NCI-H2081 treated with DMSO at 0.1 percent for 48 hours (cell line): ENCODE measurements around the gene ITIH2.
"Not testable (repeated sequence)": the region's sequence is repeated elsewhere in the genome, so short reads cannot be mapped to it uniquely, and the experiment has no call there.

ENCODE experiments used
- DNase-seq: peaks from one replicate; lab custom pipeline; 2025; lab: John Stamatoyannopoulos, UW

ITIH2 gene

GRCh38 chr10:7693194-7693593 lies 9.9 kb upstream of the ITIH2 start:
- DNase-seq, result not testable (repeated sequence)

GRCh38 chr10:7696545-7696944 lies 6.6 kb upstream of the ITIH2 start:
- DNase-seq, result no peak

GRCh38 chr10:7697426-7697825 lies 5.7 kb upstream of the ITIH2 start:
- DNase-seq, result no peak

GRCh38 chr10:7700577-7701125 lies 2.5 kb upstream of the ITIH2 start:
- no peak for DNase-seq

- DNase-seq, result no peak
Measured at GRCh38 chr10:7701158-7701742, 1.9 kb upstream of the ITIH2 start.

GRCh38 chr10:7702288-7702812 lies 766 bp upstream of the ITIH2 start:
- no peak for DNase-seq

- no peak for DNase-seq
Measured at GRCh38 chr10:7704071-7705016, 1.2 kb downstream of the ITIH2 start.

- no peak for DNase-seq
Measured at GRCh38 chr10:7705341-7705740, 2.2 kb downstream of the ITIH2 start.

- no peak for DNase-seq
Measured at GRCh38 chr10:7706534-7707073, 3.5 kb downstream of the ITIH2 start.

- DNase-seq, result no peak
Measured at GRCh38 chr10:7707102-7707501, 4.0 kb downstream of the ITIH2 start.

GRCh38 chr10:7707858-7708622 lies 4.9 kb downstream of the ITIH2 start:
- DNase-seq, result no peak

- no peak for DNase-seq
Measured at GRCh38 chr10:7708832-7709231, 5.7 kb downstream of the ITIH2 start.

GRCh38 chr10:7710446-7710845 lies 7.3 kb downstream of the ITIH2 start:
- no peak for DNase-seq

- DNase-seq, result not testable (repeated sequence)
Measured at GRCh38 chr10:7711075-7711474, 8.0 kb downstream of the ITIH2 start.

GRCh38 chr10:7715515-7715914 lies 12.4 kb downstream of the ITIH2 start:
- no peak for DNase-seq

- no peak for DNase-seq
Measured at GRCh38 chr10:7717767-7718166, 14.7 kb downstream of the ITIH2 start.

- no peak for DNase-seq
Measured at GRCh38 chr10:7718685-7719084, 15.6 kb downstream of the ITIH2 start.

GRCh38 chr10:7720478-7720877 lies 17.4 kb downstream of the ITIH2 start:
- no peak for DNase-seq

- DNase-seq, result no peak
Measured at GRCh38 chr10:7722927-7723529, 19.9 kb downstream of the ITIH2 start.

- no peak for DNase-seq
Measured at GRCh38 chr10:7734821-7735220, 31.7 kb downstream of the ITIH2 start.
